CD4-positive, alpha-beta T cell treated with Interleukin-1 beta for 1 hour (primary cell): ENCODE results near the gene PRR5.

Source experiments
- DNase-seq, 2 donors: peaks; one replicate each; pipeline ENCODE4 v3.0.0-alpha.2; 2020 to 2022

The PRR5 gene

DNA sequence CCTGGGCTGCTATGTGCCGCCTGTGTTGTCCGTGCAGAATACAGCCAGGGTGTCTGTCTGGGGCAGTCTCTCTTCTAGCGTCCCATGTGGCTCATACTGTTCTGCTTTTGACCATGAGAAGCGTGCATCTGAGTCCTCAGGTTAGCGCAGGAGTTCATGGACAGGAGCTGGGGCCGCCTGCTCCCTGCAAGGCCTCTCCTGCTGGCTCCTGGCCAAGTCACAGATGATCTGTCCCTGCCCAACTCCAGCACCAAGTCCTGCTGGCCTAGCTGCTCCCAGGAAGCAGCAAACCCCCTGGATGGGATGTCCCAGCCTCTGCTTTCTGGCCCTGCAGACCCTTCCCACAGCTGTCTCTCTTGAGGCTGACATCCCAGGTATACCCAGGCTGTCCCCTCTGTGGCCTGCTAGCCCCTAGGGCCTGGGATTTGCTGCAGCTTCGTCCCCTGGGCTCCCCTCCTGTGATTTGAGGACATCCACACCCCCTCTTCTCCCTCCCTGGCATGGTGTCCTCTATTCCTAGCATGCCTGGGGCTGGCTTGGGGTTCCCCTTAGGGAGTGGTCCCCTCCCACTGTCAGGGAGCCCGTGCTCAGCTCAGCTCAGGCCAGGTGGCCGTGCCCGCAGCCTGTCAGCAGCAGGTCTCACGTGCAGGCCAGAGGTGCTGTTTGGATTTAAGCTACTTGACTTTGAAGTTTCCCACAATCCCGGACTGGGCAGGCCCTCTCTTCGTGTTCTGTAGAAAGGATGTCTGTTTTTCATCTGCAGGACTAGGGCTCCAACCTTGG, 17.8 kb downstream of the PRR5 start:
- DNase-seq, result no peak

DNA sequence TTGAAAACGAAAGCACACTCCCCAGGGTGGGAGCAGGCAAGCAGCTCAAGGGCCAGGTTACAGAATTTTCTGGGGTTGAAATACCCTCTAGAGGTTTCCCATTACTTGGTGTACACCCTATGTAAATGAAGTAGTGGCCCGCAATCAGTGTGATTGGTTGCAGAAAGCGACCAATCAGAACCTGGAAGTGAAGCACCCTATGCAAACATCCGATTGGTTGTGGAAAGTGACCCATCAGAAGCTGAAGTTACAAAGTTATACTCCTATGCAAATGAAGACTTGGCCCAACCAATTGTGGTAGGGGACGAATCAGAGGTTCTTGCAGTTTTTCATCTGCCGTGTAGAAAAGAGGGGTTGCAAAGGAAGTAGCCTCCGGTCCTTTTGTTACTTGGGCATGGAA, 19.2 kb downstream of the PRR5 start:
- no peak for DNase-seq

GRCh38 chr22:44722611-44723010, 20.6 kb downstream of the PRR5 start:
- DNase-seq, result no peak

DNA sequence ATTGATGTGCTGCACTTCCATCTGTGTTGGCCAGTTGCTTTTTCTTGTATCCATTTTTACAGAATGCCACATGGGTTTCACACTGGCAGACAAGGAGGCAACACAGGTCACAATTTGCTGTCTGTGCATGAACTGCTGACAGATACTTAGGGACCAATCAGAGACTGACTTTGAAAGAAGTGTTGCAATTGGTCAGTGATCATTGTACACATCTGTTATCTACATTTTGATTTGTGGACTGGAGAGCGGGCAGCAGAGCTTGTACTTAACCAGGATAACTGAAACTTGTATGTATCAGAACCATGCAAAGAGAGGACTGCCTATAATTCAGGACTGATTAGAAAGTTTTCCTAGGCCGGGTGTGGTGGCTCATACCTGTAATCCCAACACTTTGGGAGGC, 21.8 kb downstream of the PRR5 start:
- DNase-seq, result no peak

DNA sequence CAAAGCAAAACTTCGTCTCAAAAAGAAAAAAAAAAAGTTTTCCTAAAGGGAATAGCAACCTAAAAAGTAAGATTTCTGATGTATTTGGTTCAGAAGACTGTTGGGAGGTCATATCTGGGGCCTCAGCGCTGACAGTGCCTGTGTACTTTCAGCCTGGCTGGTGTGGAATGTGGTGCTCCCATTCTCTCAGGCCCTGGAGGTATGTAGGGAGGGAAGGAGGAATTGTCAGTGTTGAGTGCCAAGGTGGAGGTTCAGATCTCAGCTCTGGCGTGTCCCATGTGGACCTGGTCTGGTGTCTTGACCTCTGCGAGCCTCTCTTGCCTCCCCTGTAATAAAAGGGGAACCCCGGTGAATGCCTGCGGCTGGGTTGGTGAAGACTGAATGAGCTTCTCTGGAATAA, 22.4 kb downstream of the PRR5 start:
- no peak for DNase-seq

DNA sequence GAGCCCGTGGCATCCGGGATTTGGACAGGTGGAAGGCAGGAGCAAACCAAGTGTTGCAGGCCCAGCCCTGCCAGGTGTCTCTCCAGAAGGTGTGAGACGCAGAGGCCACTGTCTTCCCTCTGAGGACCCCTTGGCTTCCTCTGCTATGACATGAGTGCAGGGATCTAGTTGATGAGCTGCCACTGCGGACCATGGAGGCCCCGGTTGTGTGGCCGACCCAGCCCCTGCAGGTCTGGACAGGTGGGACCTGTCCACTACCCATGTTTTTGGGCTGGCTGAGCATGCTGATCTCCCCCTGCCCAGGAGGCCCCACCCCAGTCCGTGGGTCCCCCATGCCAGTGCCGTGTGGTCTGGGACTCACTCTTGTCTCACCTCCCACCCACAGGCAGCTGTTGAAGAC, 22.9 kb downstream of the PRR5 start:
- DNase-seq, result no peak

DNA sequence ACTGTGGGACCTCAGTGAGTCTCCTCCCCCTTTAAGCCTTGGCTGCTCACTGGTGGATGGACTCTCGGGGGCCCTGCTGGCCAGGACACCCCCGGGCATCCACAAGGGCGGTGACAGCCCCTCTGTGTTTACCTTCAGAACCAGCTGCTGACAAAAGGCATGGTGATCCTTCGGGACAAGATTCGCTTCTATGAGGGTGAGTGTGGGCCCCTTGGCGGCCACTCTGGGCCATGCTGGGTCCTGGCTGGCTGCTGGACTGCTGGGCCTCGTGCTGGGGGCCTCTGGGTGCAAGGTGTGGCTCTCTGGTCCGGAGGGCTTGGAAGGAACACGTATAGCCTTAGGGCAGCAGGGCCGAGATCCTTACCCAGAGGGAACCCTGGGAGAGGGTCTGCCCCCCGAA, 24.4 kb downstream of the PRR5 start:
- no peak for DNase-seq

DNA sequence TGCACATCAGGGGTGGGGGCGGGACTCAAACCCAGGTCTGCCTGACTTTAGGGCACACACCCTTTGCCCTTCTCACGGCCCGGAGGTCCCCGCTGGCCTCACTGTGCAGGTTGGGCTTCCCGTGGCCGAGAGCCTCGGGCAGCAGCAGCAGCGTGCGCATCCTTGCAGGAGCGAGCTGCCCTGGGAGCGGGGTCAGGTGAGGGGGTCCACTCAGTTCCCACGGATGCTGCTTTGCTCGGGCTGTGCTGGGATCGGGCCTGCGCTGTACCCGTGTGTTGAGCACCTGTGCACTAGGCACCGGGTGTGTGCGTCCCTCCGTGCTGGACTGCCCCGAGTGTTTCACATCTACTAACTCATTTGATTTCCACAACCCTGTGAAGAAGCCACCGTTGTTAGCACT, 25.1 kb downstream of the PRR5 start:
- DNase-seq, result no peak

- DNase-seq, result no peak
Observed at GRCh38 chr22:44727709-44728108, 25.7 kb downstream of the PRR5 start.

GRCh38 chr22:44728761-44729324, 26.8 kb downstream of the PRR5 start:
- DNase-seq, result no peak

- peak in 1 of 2 donors; percentile 18 for DNase-seq
Observed at GRCh38 chr22:44729391-44730021, 27.5 kb downstream of the PRR5 start.

DNA sequence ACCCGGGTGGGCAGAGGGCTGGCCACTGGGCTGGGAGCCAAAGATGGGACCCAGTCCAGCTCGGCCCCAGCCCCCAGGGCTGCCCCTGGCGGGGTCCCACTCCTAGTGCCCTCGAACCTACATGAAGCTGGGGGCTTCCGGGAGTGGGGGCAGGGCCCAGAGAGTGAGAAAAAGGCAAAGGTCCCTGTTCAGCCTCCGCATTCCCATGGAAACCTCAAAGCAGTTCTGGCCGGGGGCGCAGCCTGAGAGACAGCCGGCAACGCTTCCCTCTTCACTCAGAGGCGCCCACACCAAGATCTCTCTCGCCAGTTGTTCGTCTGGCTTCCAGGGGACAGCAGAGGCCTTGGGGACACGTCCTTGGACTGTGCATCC, 28.0 kb downstream of the PRR5 start:
- no peak for DNase-seq

DNA sequence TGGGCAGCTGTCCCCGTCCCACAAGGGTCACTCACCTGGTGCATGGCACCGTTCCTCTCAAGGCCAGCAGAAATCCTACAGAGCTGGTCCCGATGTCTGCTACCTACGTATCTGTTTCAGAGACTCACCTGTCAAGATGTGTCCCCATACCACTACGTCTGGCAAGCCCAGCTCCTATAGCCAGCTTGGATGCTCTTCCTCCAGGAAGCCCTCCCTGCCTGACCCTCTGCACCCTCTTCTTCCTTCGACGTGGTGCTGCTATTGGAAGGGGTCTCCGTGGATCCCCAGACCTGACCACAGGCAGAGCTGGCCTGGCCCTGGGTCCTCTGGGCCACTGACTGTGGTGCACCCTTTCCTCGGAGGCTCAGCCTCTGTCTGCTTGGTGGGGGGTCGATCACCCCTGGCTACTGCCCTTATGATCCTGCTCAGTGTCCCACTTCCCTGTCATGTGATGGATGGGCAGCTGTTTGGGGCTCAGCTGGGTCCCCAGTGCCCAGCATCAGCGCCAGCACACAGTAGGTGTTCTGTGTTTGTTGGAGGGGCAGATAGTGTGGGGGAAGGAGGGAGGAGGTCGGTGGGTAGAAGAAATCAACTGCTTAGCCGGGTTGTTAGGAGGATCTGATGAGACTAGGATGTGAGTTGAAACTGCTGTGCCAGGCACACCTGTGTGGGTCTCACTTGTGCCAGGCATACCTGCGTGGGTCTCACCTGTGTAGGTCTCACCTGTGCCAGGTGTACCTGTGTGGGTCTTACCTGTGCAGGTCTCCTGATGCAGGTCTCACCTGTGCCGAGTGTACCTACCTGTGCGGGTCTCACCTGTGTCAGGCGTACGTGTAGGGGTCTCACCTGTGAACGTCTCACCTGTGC, 28.7 kb downstream of the PRR5 start:
- DNase-seq, result no peak

DNA sequence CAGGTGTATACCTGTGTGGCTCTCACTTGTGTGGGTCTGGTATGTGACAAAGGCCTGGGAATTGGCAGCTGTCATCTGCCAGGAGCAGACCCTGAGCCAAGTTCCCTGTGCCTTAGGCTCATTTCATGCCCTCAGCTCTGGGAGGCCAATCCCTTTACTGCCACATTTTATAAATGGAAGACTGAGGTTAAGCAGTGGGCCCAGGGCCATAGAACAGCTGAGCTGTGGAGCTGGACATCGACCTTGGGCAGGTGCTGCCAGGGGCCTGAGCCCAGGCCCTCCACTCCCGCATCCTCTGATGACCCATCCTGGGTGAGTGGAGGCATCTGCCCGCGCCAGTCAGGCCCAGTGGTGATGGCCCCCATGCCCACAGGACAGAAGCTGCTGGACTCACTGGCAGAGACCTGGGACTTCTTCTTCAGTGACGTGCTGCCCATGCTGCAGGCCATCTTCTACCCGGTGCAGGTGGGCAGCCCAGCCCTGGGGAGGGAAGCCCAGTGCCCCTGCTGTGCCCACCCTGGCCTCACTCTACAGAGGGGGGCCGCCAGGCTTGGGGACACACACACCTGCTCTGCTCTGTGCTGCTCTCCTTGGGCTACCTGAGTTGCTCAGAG, 29.5 kb downstream of the PRR5 start:
- no peak for DNase-seq

- no peak for DNase-seq
Observed at GRCh38 chr22:44732017-44732561, 30.1 kb downstream of the PRR5 start.

DNA sequence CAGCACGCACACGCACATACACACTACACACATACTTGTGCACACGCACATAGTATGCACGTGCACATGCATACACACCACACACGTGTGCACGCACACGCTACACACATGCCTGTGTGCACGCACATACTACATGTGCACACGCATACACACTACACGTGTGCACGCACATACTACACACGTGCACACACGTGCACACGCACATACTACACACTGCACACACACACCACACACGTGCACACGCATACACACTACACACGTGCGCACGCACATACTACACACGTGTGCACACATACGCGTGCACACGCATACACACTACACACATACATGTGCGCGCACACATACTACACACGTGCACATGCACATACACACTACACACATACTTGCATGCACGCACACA, 30.7 kb downstream of the PRR5 start:
- DNase-seq, result no peak

GRCh38 chr22:44733426-44734106, 31.6 kb downstream of the PRR5 start:
- no peak for DNase-seq

DNA sequence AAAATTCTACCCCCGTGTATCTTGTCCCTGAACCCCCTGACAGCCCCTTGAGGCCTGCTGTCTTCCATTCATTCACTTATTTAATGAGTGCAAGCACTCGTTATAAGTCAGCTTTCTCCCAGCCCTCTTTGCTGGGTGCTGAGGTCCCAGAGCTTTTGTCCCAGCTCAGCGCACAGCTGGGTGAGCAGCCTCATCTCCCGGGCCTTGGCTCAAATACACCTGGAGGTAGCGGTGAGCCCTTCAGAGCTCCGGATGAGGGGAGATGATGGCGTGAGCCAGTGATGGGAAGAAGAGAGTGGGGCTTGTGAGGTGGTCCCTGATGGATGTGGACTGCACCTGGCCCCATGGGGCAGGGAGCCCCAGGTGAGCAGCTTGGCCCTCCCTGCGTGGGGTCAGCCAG, 32.3 kb downstream of the PRR5 start:
- DNase-seq, result no peak

GRCh38 chr22:44734801-44735517, 33.0 kb downstream of the PRR5 start:
- no peak for DNase-seq

DNA sequence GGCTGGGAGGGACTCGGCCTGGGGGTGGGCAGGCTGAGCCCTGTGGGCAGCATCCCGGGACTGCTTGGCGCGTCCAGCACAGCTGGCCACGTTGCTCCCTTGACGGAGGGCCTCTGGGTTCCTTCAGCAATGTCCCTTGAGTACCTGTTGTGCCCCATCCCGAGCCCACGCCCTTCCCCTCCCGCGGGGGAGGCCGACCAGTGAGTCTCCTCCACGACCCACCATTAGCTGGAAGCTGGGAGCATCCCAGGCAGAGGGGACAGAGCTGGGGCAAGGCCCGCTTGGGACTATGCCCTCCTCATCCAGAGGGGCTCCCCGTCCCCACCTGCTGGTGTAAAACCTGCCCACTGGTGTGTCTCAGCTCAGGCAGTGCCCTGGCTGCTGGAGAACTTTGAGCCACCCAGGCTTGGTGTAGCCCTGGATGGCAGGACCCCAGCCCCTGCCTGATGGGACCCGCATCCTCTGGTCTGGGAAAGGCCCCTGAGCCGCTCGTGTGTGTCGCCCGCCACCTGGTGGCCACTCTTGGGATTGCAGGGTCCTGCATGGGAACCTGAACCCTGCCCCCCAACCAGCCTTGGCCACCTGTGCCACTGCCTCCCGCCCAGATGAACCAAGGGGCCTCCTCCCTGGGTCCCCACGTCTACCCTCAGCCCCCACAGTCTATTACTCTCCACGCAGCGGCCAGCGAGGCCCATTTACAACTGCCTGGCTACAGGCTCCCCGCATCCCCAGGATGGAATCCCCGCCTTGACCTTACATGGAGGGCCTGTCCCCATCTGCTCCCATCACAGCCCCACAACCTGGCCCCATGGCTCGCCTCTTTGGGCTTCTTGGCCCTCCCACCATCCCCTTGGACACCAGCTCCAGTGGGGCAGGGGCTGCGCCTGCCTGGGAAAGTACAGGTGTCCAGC, 33.8 kb downstream of the PRR5 start:
- peak; percentile 75 to 79 for DNase-seq
